Nephron progenitor cell (in vitro differentiated cells): ENCODE measurements around the gene CASKIN2.

Experiments used
- DNase-seq: peaks from one replicate; pipeline ENCODE4 v3.0.0; 2021
- H3K27ac Mint-ChIP-seq: 2 replicates; pipeline ENCODE4 v1.8.0; 2021; ENCODE audit warnings: mild to moderate bottlenecking, moderate library complexity, mixed read lengths
- H3K27me3 Mint-ChIP-seq: 2 replicates; pipeline ENCODE4 v1.8.0; 2021; ENCODE audit warnings: mild to moderate bottlenecking, low read depth, mixed read lengths; ENCODE audit not compliant: poor library complexity
- H3K36me3 Mint-ChIP-seq: 2 replicates; pipeline ENCODE4 v1.8.0; 2021; ENCODE audit warnings: low read depth, mixed read lengths
- H3K4me1 Mint-ChIP-seq: 2 replicates; pipeline ENCODE4 v1.8.0; 2021; ENCODE audit warnings: mixed read lengths
- H3K4me3 Mint-ChIP-seq: 2 replicates; pipeline ENCODE4 v1.8.0; 2021; ENCODE audit warnings: mild to moderate bottlenecking, moderate library complexity, mixed read lengths
- H3K9me3 Mint-ChIP-seq: 2 replicates; pipeline ENCODE4 v1.8.0; 2021; ENCODE audit warnings: mild to moderate bottlenecking, moderate library complexity, mixed read lengths
- CTCF ChIP-seq: fragments of 200-600 bp; sonication (generic); IDR thresholded peaks from 2 replicates; pipeline ENCODE4 v1.5.0; 2021; ENCODE audit warnings: antibody characterized with exemption

Gene CASKIN2

GRCh38 chr17:75549246-75550138, 34.2 kb upstream of the CASKIN2 start:
- Mint-ChIP-seq H3K27ac (no peak overlapping the region), H3K36me3 (no peaks in the 10 kb centered on the region), H3K4me1 (peaks cover 63% of the 10 kb centered on the region), H3K27me3 (peaks cover 23% of the 10 kb centered on the region), H3K4me3 (no peak overlapping the region), H3K9me3 (no peaks in the 10 kb centered on the region)
- peak; percentile 63 for DNase-seq
- TF ChIP-seq CTCF, result no peak

GRCh38 chr17:75548813-75549212, 33.5 kb upstream of the CASKIN2 start:
- H3K36me3 Mint-ChIP-seq, result no peaks in the 10 kb centered on the region
- no peak for DNase-seq
- no peak for TF ChIP-seq CTCF
- H3K27me3 Mint-ChIP-seq, result peaks cover 23% of the 10 kb centered on the region
- no peak overlapping the region for H3K27ac Mint-ChIP-seq
- H3K4me1 Mint-ChIP-seq, result peaks cover 67% of the 10 kb centered on the region
- H3K9me3 Mint-ChIP-seq, result no peaks in the 10 kb centered on the region
- H3K4me3 Mint-ChIP-seq, result no peak overlapping the region

GRCh38 chr17:75547091-75547490, 31.8 kb upstream of the CASKIN2 start:
- Mint-ChIP-seq H3K4me3 (no peak overlapping the region), H3K27ac (no peak overlapping the region), H3K9me3 (no peaks in the 10 kb centered on the region), H3K36me3 (no peaks in the 10 kb centered on the region), H3K4me1 (peaks cover 63% of the 10 kb centered on the region), H3K27me3 (peaks cover 25% of the 10 kb centered on the region)
- DNase-seq, result no peak
- no peak for TF ChIP-seq CTCF

- Mint-ChIP-seq H3K27ac (no peak overlapping the region), H3K4me1 (peaks cover 64% of the 10 kb centered on the region), H3K4me3 (no peak overlapping the region), H3K36me3 (no peaks in the 10 kb centered on the region), H3K27me3 (peaks cover 30% of the 10 kb centered on the region), H3K9me3 (no peaks in the 10 kb centered on the region)
- DNase-seq, result no peak
- no peak for TF ChIP-seq CTCF
Measured at GRCh38 chr17:75546181-75546580, 30.8 kb upstream of the CASKIN2 start.

- Mint-ChIP-seq H3K4me1 (peaks cover 63% of the 10 kb centered on the region), H3K27me3 (peaks cover 37% of the 10 kb centered on the region), H3K36me3 (no peaks in the 10 kb centered on the region), H3K9me3 (no peaks in the 10 kb centered on the region), H3K27ac (no peak overlapping the region), H3K4me3 (no peak overlapping the region)
- DNase-seq, result no peak
- no peak for TF ChIP-seq CTCF
Measured at GRCh38 chr17:75544250-75544649, 28.9 kb upstream of the CASKIN2 start.
